Bronchial epithelial cell (primary cell): ENCODE results near the gene PRXL2A. TPM values are rescaled to one million over a fixed set of nuclear protein-coding genes. Genes with fewer than 3 reads are reported as not detected.
A peak's percentile ranks its signal among the peaks of the same experiment; 100 is the strongest.

Experiments used
- DNase-seq: peaks from one replicate; pipeline ENCODE4 v3.0.0-alpha.2; 2010; ENCODE audit warnings: low read depth
- FAIRE-seq: peaks from 2 replicates; lab custom pipeline; 2011; peaks lifted over from hg19 to GRCh38; lab: Jason Lieb, UNC
- H3K27me3 ChIP-seq: 2 replicates; pipeline ENCODE4 v1.5.1; 2011; ENCODE audit warnings: low read length; ENCODE audit not compliant: control insufficient read depth, insufficient read depth
- H3K36me3 ChIP-seq: 2 replicates; pipeline ENCODE4 v1.5.1; 2011; ENCODE audit warnings: low read length; ENCODE audit not compliant: control insufficient read depth, insufficient read depth
- H3K4me3 ChIP-seq: 2 replicates; pipeline ENCODE4 v1.5.1; 2011; ENCODE audit warnings: mild to moderate bottlenecking, low read depth, low read length, control low read depth
- total RNA-seq: library from RNA; depleted of rRNA; stranded (reverse); fragments of >200 nt; gene quantifications from 2 replicates; pipeline ENCODE4 v1.2.1, GENCODE V29; 2014
- TF ChIP-seq, protein P1 (sequence below): IDR thresholded peaks from 2 replicates; pipeline ENCODE4 v1.5.1; 2011; ENCODE audit warnings: mild to moderate bottlenecking, moderate library complexity, low read length, control low read depth, inconsistent platforms; ENCODE audit not compliant: insufficient read depth, severe bottlenecking

The PRXL2A gene
- total RNA-seq, 1 donor from 2014 or later: 50.3 TPM

DNA sequence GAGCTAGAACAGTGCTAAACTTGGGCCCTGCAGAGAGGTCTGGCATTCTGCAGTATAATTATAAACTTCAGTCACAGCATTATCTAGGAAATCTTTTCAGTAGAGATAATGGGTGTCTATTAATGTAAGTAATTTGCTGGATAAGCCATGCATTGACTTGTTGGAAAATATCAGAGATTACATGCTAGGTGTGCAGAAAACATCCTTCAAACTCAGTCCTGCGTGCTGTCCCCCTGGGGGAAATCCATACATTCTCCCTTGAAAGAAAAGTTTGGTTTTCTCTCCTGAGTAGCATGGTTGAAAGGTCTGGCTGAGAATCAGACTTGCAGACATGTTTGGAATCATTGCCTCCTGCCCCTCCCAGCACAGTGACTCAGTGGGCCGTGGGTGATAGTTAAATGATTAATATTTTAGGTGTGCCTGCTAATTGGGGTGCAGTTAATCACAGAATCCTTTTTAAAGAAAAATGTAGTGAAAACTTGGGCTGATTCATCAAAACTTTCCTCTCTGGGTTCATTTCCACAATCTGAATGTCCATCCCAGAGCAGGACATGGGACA lies 13.9 kb upstream of the PRXL2A start:
- DNase-seq: peak; percentile 68
- TF ChIP-seq, protein P1, sequence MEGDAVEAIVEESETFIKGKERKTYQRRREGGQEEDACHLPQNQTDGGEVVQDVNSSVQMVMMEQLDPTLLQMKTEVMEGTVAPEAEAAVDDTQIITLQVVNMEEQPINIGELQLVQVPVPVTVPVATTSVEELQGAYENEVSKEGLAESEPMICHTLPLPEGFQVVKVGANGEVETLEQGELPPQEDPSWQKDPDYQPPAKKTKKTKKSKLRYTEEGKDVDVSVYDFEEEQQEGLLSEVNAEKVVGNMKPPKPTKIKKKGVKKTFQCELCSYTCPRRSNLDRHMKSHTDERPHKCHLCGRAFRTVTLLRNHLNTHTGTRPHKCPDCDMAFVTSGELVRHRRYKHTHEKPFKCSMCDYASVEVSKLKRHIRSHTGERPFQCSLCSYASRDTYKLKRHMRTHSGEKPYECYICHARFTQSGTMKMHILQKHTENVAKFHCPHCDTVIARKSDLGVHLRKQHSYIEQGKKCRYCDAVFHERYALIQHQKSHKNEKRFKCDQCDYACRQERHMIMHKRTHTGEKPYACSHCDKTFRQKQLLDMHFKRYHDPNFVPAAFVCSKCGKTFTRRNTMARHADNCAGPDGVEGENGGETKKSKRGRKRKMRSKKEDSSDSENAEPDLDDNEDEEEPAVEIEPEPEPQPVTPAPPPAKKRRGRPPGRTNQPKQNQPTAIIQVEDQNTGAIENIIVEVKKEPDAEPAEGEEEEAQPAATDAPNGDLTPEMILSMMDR: no peak
- FAIRE-seq: no peak

DNA sequence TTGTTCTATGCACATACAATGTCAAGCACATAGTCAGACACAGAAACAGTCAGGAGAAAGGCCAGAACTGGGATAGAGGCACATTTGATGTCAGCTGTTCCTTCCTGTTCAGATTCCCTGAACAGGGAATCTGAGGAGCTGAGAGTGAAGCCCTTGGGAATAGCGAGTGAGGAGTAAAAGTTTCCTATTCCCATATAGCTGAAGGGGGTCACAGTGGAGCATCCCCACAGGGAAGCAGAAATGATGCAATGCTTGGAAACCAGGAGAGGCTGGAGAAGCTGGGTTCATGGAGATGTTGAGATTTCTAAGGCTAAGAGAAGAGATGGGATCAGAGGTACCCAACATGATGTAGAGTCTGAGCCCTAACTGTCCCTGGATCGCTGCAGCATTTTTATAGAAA lies 11.3 kb upstream of the PRXL2A start:
- Histone ChIP-seq H3K4me3 (no peak overlapping the region), H3K27me3 (no peaks in the 10 kb centered on the region), H3K36me3 (no peaks in the 10 kb centered on the region)
- TF ChIP-seq, protein P1: no peak
- DNase-seq (no peak), FAIRE-seq (no peak)

More for the DNA sequence above, 13.9 kb upstream of the PRXL2A start:
- no peaks in the 10 kb centered on the region for H3K36me3 ChIP-seq
- H3K27me3 ChIP-seq: no peaks in the 10 kb centered on the region
- H3K4me3 ChIP-seq: no peak overlapping the region

DNA sequence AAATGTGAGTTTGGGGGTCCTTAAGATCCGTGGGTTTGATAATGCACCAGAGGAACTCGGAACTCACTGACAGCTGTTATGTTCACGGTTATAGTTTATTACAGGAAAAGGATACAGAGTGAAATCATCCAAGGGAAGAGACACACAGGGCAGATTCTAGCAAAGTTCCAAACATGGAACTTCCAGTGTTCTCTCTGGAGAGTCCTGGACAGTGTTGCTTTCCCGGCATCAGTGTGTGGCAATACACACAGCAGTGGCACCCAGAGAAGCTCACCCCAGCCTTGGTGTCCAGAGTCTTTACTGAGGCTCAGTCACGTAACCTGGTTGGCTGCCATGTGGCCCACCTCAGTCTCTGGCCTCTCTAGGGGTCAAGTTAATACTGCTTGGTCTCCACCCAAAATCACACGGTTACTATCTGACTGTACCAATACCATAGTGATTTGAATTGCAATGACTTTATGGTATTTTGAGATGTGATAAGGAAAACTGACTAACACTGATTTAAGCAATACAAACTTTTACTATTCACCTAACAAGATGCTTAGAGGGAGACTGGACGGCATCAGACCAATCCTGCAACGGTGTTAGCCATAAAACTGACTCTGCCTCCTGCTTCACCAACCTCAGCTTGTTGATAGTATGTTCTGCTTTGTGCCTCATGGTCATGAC lies 8.1 kb upstream of the PRXL2A start:
- H3K36me3 ChIP-seq: no peaks in the 10 kb centered on the region
- no peak overlapping the region for H3K4me3 ChIP-seq
- DNase-seq (no peak), FAIRE-seq (no peak)
- H3K27me3 ChIP-seq: no peaks in the 10 kb centered on the region
- TF ChIP-seq, protein P1: no peak

DNA sequence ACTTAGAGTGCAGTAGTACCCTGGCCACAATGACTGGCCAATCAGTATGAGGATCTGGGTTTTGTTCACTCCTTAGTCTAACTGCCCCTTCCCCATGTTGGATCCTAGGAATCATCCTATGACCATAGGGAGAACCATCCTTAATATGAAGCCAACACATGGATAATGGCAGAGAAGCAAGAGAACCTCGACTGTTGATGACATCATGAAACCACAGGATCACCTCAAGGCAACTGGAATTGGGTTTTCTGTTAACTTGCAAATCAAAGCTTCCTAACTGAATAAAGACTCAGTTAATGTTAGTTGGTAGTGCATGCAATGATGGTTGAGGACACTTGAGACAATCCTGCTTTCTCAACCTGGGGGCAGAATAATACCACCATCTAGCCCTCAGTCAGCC lies 3.3 kb upstream of the PRXL2A start:
- no peaks in the 10 kb centered on the region for H3K36me3 ChIP-seq
- TF ChIP-seq, protein P1: no peak
- FAIRE-seq: no peak

DNA sequence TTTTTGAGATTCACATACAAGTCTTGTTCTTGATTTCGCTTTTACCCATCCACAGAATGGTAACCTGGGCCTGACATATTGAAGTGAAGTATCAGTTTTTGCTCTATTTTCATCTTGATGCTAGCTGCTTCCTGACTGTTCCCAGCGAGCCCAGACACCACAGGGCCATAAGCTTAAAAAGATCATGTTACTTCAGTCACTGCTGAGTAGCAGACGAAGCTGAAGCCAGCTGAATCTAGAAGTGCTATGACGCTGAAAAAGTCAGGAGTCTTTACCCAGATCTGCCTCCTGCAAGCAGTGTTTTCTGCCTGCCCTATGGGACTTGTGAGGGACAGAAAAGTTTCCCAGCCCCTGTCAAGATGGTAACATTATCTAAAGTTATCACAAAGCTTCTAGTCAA lies 2.7 kb upstream of the PRXL2A start:
- TF ChIP-seq, protein P1: no peak
- no peak for FAIRE-seq
- Histone ChIP-seq H3K4me3 (no peak overlapping the region), H3K36me3 (no peaks in the 10 kb centered on the region), H3K27me3 (no peaks in the 10 kb centered on the region)
- peak; percentile 49 for DNase-seq

More for the DNA sequence above, 3.3 kb upstream of the PRXL2A start:
- H3K4me3 ChIP-seq: no peak overlapping the region
- no peak for DNase-seq
- H3K27me3 ChIP-seq: no peaks in the 10 kb centered on the region

DNA sequence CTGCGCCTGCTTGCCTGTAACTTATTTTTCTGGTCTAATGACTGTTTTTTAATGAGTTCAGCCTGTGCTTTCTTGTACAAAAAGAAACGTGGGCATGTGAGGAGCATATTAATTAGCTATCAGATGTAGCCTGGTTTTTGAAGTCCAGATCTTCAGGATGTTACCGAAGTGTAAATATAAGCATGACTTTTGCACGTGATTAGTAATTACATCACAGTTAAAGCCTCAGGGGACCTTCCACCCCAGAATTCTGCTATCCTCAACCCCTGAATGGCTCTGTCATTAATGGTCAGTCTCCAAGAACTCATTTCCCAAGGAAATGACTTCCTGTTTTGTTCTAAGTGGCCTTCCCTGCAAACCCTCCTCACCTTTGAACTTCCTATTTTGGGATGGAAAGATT lies 2.1 kb upstream of the PRXL2A start:
- FAIRE-seq (no peak), DNase-seq (no peak)
- Histone ChIP-seq H3K4me3 (no peak overlapping the region), H3K27me3 (no peaks in the 10 kb centered on the region), H3K36me3 (no peaks in the 10 kb centered on the region)
- TF ChIP-seq, protein P1: no peak
